Fibroblast of peridontal ligament (primary cell): Measurements from ENCODE around the gene ACP2.

Source experiments
- DNase-seq: peaks from one replicate; pipeline ENCODE4 v3.0.0-alpha.2; 2010; ENCODE audit errors: extremely low read depth

Gene ACP2

GRCh38 chr11:47248664-47249377, at the start of gene ACP2:
Gene ACP2, minus strand, starts transcription at chr11:47248814. Its CDS starts 25 bp downstream, at chr11:47248789.
- peak; percentile 88 for DNase-seq

GRCh38 chr11:47296045-47296444, 47.4 kb upstream of the ACP2 start:
- no peak for DNase-seq

GRCh38 chr11:47295385-47295784, 46.8 kb upstream of the ACP2 start:
- DNase-seq: no peak

GRCh38 chr11:47289856-47290255, 41.2 kb upstream of the ACP2 start:
- no peak for DNase-seq

- no peak for DNase-seq
Observed at GRCh38 chr11:47288066-47288465, 39.5 kb upstream of the ACP2 start.

GRCh38 chr11:47285969-47286770, 37.6 kb upstream of the ACP2 start:
- DNase-seq: no peak

- no peak for DNase-seq
Observed at GRCh38 chr11:47284151-47284550, 35.5 kb upstream of the ACP2 start.

- DNase-seq: no peak
Observed at GRCh38 chr11:47282462-47282861, 33.8 kb upstream of the ACP2 start.

GRCh38 chr11:47280860-47281259, 32.2 kb upstream of the ACP2 start:
- no peak for DNase-seq

- no peak for DNase-seq
Observed at GRCh38 chr11:47280099-47280498, 31.5 kb upstream of the ACP2 start.

- DNase-seq: no peak
Observed at GRCh38 chr11:47278769-47279168, 30.2 kb upstream of the ACP2 start.

- no peak for DNase-seq
Observed at GRCh38 chr11:47278058-47278457, 29.4 kb upstream of the ACP2 start.

GRCh38 chr11:47276923-47277322, 28.3 kb upstream of the ACP2 start:
- no peak for DNase-seq

GRCh38 chr11:47274495-47275235, 26.1 kb upstream of the ACP2 start:
- no peak for DNase-seq

- peak; percentile 34 for DNase-seq
Observed at GRCh38 chr11:47272706-47273105, 24.1 kb upstream of the ACP2 start.

GRCh38 chr11:47271961-47272661, 23.5 kb upstream of the ACP2 start:
- no peak for DNase-seq

- no peak for DNase-seq
Observed at GRCh38 chr11:47271328-47271727, 22.7 kb upstream of the ACP2 start.

- peak; percentile 65 for DNase-seq
Observed at GRCh38 chr11:47270331-47271271, 22.0 kb upstream of the ACP2 start.

- peak; percentile 68 for DNase-seq
Observed at GRCh38 chr11:47269829-47270305, 21.3 kb upstream of the ACP2 start, which contains the start of gene MADD. Gene MADD, plus strand, starts transcription at chr11:47270133.
